ENCODE measurements around the gene STARD3. TPM values are rescaled to one million over a fixed set of nuclear protein-coding genes. Genes with fewer than 3 reads are reported as not detected.

STARD3 gene
- total RNA-seq, 2 donors from 2014 or later, result 52.5 to 67.7 TPM

DNA sequence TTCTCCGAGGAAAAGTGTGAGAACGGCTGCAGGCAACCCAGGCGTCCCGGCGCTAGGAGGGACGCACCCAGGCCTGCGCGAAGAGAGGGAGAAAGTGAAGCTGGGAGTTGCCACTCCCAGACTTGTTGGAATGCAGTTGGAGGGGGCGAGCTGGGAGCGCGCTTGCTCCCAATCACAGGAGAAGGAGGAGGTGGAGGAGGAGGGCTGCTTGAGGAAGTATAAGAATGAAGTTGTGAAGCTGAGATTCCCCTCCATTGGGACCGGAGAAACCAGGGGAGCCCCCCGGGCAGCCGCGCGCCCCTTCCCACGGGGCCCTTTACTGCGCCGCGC is 62.8 kb downstream of the STARD3 start, which contains the start of gene ERBB2:
ERBB2 (plus strand) TSS at position 247 of the 330 bp plus-strand sequence. CDS start 175 bp downstream, outside the sequence.
- peak within 1 kb of the TSS; percentile 87 for H3K4me3 ChIP-seq
- H3K9me3 ChIP-seq, result no peaks in the 10 kb centered on the region
- H3K27me3 ChIP-seq (replicated peaks; ENCODE audit: insufficient read depth), result no peaks in the 10 kb centered on the region
- DNase-seq (ENCODE audit: low spot score), result no peak
- H3K36me3 ChIP-seq, result no peaks in the 10 kb centered on the region
- H3K27ac ChIP-seq, result peak within 1 kb of the TSS; percentile 88 to 92
- ATAC-seq (ENCODE audit: insufficient number of reproducible peaks, low FRiP score, low read depth), result no peak
- peaks cover 0 to 50% of the 10 kb centered on the region in 2 donors for H3K4me1 ChIP-seq (ENCODE audit: control insufficient read depth in 1 of 2, low read depth in 2 of 2)
- TF ChIP-seq, protein P1, sequence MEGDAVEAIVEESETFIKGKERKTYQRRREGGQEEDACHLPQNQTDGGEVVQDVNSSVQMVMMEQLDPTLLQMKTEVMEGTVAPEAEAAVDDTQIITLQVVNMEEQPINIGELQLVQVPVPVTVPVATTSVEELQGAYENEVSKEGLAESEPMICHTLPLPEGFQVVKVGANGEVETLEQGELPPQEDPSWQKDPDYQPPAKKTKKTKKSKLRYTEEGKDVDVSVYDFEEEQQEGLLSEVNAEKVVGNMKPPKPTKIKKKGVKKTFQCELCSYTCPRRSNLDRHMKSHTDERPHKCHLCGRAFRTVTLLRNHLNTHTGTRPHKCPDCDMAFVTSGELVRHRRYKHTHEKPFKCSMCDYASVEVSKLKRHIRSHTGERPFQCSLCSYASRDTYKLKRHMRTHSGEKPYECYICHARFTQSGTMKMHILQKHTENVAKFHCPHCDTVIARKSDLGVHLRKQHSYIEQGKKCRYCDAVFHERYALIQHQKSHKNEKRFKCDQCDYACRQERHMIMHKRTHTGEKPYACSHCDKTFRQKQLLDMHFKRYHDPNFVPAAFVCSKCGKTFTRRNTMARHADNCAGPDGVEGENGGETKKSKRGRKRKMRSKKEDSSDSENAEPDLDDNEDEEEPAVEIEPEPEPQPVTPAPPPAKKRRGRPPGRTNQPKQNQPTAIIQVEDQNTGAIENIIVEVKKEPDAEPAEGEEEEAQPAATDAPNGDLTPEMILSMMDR (IDR thresholded peaks at IDR 0.05), result no peak

DNA sequence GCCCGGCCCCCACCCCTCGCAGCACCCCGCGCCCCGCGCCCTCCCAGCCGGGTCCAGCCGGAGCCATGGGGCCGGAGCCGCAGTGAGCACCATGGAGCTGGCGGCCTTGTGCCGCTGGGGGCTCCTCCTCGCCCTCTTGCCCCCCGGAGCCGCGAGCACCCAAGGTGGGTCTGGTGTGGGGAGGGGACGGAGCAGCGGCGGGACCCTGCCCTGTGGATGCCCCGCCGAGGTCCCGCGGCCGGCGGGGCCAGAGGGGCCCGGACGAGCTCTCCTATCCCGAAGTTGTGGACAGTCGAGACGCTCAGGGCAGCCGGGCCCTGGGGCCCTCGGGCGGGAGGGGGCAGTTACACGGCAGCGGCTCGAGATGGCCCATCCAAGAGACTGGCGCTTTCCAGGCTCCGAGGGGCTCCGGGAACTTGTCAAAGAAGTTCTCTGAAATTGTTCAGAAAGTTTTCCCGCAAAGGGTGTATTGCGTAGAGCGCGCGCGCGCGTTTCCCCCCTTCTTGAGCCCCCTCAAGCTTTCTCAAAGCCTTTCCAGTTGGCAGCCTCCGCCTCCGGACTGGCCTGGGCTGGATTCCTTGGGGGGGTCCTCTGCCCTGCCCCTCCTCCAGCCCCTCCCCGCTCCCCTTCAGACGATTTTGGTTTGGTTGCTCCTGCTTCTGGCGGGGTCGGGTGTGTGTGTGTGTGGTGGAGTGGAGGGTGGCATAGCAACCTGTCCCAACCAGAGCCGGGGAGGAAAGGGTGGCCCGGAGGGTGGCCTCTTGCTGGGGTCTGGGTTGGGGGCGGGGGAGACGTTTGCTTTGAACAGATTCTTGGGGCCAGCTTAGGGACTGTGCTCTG is 63.4 kb downstream of the STARD3 start:
- no peak for DNase-seq (ENCODE audit: low spot score)
- Histone ChIP-seq H3K27me3 (replicated peaks; ENCODE audit: insufficient read depth) (no peaks in the 10 kb centered on the region), H3K9me3 (no peaks in the 10 kb centered on the region), H3K36me3 (no peaks in the 10 kb centered on the region), H3K27ac (peak overlapping the region; percentile 88 to 92), H3K4me3 (peak overlapping the region; percentile 87), H3K4me1 (ENCODE audit: control insufficient read depth in 1 of 2, low read depth in 2 of 2) (peaks cover 4 to 56% of the 10 kb centered on the region in 2 donors)
- TF ChIP-seq, protein P1 (IDR thresholded peaks at IDR 0.05), result no peak
- no peak for ATAC-seq (ENCODE audit: insufficient number of reproducible peaks, low FRiP score, low read depth)

DNA sequence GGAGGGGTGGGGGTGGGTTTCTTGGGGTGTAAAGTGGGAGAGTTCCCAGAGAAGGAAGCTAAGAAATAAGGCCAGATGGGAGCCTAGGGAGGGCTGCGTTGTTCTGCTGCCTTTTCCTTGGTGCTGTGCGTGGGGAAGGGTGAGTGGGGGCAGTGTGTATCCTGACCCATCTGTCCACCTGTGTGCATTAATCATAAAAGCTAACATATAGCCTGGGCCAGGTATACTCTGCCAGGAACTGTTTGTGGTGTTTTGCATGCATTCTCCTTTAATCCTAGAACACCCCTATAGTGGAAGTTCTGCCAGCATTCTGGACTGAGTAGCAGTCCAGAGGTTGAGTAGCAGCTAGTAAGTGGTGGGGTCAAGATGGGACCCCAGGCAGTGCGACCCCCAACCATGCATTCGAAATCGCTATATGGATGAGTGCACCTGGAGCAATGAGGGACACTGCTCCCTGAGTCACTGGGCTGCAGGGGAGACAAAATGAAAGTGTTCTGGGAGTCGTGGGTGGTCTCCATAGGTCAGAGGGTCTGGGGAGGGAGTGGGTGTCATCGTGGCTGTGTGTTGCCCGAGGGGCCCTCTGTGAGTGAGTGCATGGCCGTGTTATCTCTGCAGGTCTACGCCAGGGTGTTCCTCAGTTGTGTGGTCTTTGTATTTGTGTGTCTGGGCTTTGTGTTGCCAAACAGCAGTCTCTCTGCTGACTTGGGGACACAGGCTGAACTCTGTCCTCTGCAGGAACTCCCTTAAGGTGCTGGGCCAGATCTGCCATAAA is 64.3 kb downstream of the STARD3 start:
- DNase-seq (ENCODE audit: low spot score), result no peak
- Histone ChIP-seq H3K9me3 (no peaks in the 10 kb centered on the region), H3K27me3 (replicated peaks; ENCODE audit: insufficient read depth) (no peaks in the 10 kb centered on the region), H3K27ac (peak overlapping the region; percentile 88 to 92), H3K36me3 (no peaks in the 10 kb centered on the region), H3K4me1 (ENCODE audit: control insufficient read depth in 1 of 2, low read depth in 2 of 2) (peaks cover 11 to 64% of the 10 kb centered on the region in 2 donors), H3K4me3 (peak overlapping the region; percentile 87)
- TF ChIP-seq, protein P1 (IDR thresholded peaks at IDR 0.05), result no peak
- ATAC-seq (ENCODE audit: insufficient number of reproducible peaks, low FRiP score, low read depth), result no peak

DNA sequence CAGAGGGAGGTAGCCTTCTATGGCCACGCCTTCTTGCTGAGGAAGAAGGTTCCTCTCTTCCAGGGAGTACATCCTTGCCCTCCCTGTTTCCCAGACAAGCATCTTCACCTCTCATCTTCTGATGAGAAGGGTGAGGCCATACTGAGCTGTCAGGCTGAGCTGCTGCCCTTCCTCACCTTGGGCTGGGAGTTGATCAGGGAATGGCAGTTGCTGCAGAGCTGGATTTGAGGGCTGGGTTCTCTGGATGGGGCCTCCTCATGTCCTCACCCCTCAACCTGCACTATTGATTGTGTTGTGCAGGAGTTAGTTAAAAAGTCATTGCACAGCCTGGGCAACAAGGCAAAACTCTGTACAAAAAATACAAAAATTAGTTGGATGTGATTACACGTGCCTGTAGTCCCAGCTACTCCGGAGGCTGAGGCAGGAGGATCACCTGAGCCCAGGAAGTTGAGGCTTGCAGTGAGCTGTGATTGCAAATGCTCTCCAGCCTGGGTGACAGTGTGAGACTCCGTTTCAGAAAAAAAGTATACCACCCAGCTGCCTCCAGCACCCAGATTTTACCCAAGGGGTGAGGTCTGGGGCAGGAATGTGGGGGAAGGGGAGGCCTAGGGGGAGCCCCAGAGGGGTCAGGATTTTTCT is 65.0 kb downstream of the STARD3 start:
- Histone ChIP-seq H3K9me3 (no peaks in the 10 kb centered on the region), H3K4me1 (ENCODE audit: control insufficient read depth in 1 of 2, low read depth in 2 of 2) (peaks cover 16 to 71% of the 10 kb centered on the region in 2 donors), H3K4me3 (peak overlapping the region; percentile 87), H3K36me3 (peaks cover 1% of the 10 kb centered on the region), H3K27ac (peak overlapping the region; percentile 19 to 85), H3K27me3 (replicated peaks; ENCODE audit: insufficient read depth) (no peaks in the 10 kb centered on the region)
- TF ChIP-seq, protein P1 (IDR thresholded peaks at IDR 0.05), result no peak
- DNase-seq (ENCODE audit: low spot score) (no peak), ATAC-seq (ENCODE audit: insufficient number of reproducible peaks, low FRiP score, low read depth) (no peak)
